Left ventricle myocardium superior (tissue), 1 donor: ENCODE measurements around the gene RAB27A. TPM values are rescaled to one million over a fixed set of nuclear protein-coding genes. Genes with fewer than 3 reads are reported as not detected.
A peak's percentile ranks its signal among the peaks of the same experiment; 100 is the strongest.

ENCODE experiments used
- ATAC-seq: fragments of 200-7000 bp; cut with Tn5 transposase; one replicate; pipeline ENCODE4 v1.9.1; 2020; ENCODE audit warnings: mild to moderate bottlenecking, moderate library complexity
- DNase-seq: peaks from one replicate; pipeline ENCODE4 v3.0.0-alpha.2; 2020
- intact Hi-C: fragments of 100-400 bp; cut with micrococcal nuclease; formaldehyde crosslinking; loops from one replicate; pipeline ENCODE4 v1.11.0; 2022
- total RNA-seq: library from RNA; stranded (reverse); fragmentation: NEBNext Ultra II Directional; extraction: Animal tissue kit (Norgen Biotek cat#: 25700); gene quantifications from one replicate; pipeline ENCODE4 v1.2.1, GENCODE V29; 2021
- donor health status: DM: no; HTN: yes; CAD: no; lungs with severe emphysema.

RAB27A gene
- total RNA-seq, 1 donor from 2014 or later = 5.7 TPM

- intact Hi-C loops = no loop called here
- ATAC-seq = no peak
- no peak for DNase-seq
Measured at GRCh38 chr15:55235546-55236036, 54.0 kb downstream of the RAB27A start.

GRCh38 chr15:55234800-55235104 lies 54.9 kb downstream of the RAB27A start:
- intact Hi-C loops = no loop called here
- DNase-seq = no peak
- ATAC-seq = no peak

GRCh38 chr15:55234104-55234799 lies 55.4 kb downstream of the RAB27A start:
- DNase-seq (no peak), ATAC-seq (no peak)
- intact Hi-C loops = no loop called here

GRCh38 chr15:55231455-55231854 lies 58.2 kb downstream of the RAB27A start:
- DNase-seq = no peak
- intact Hi-C loops = no loop called here

GRCh38 chr15:55230953-55231352 lies 58.7 kb downstream of the RAB27A start:
- ATAC-seq = no peak
- intact Hi-C loops = no loop called here

More at GRCh38 chr15:55231455-55231854, 58.2 kb downstream of the RAB27A start:
- no peak for ATAC-seq

GRCh38 chr15:55230051-55230670 lies 59.5 kb downstream of the RAB27A start:
- intact Hi-C loops = no loop called here
- no peak for DNase-seq
- ATAC-seq = no peak

More at GRCh38 chr15:55230953-55231352, 58.7 kb downstream of the RAB27A start:
- DNase-seq = no peak

GRCh38 chr15:55226127-55226526 lies 63.5 kb downstream of the RAB27A start:
- DNase-seq (no peak), ATAC-seq (no peak)
- intact Hi-C loops = no loop called here

GRCh38 chr15:55224892-55225291 lies 64.7 kb downstream of the RAB27A start:
- intact Hi-C loops = no loop called here
- no peak for DNase-seq
- no peak for ATAC-seq

GRCh38 chr15:55222588-55222987 lies 67.0 kb downstream of the RAB27A start:
- ATAC-seq (no peak), DNase-seq (no peak)
- intact Hi-C loops = no loop called here

- intact Hi-C loops = no loop called here
- ATAC-seq (peak; percentile 74), DNase-seq (no peak)
Measured at GRCh38 chr15:55221090-55222011, 68.3 kb downstream of the RAB27A start.

GRCh38 chr15:55220606-55221005 lies 69.0 kb downstream of the RAB27A start:
- intact Hi-C loops = no loop called here

GRCh38 chr15:55218056-55218455 lies 71.6 kb downstream of the RAB27A start:
- intact Hi-C loops = no loop called here
- ATAC-seq (no peak), DNase-seq (no peak)

More at GRCh38 chr15:55220606-55221005, 69.0 kb downstream of the RAB27A start:
- DNase-seq = no peak
- no peak for ATAC-seq

GRCh38 chr15:55204464-55204863 lies 85.1 kb downstream of the RAB27A start:
- no peak for ATAC-seq
- DNase-seq = no peak
- intact Hi-C loops = no loop called here

- ATAC-seq = no peak
- intact Hi-C loops = no loop called here
Measured at GRCh38 chr15:55202206-55202605, 87.4 kb downstream of the RAB27A start.

GRCh38 chr15:55198706-55199105 lies 90.9 kb downstream of the RAB27A start:
- intact Hi-C loops = no loop called here
- ATAC-seq = no peak
- no peak for DNase-seq

More at GRCh38 chr15:55202206-55202605, 87.4 kb downstream of the RAB27A start:
- DNase-seq = no peak

- DNase-seq (no peak), ATAC-seq (no peak)
- intact Hi-C loops = no loop called here
Measured at GRCh38 chr15:55197719-55198118, 91.9 kb downstream of the RAB27A start.

- intact Hi-C loops = no loop called here
Measured at GRCh38 chr15:55197362-55197705, 92.3 kb downstream of the RAB27A start.

GRCh38 chr15:55196458-55197361 lies 92.9 kb downstream of the RAB27A start, which contains the start of gene RSL24D1:
RSL24D1 (minus strand) TSS chr15:55196941; CDS start chr15:55196890, 51 bp downstream.
- DNase-seq (peak; percentile 97), ATAC-seq (peak; percentile 100)
- intact Hi-C loops = no loop called here

More at GRCh38 chr15:55197362-55197705, 92.3 kb downstream of the RAB27A start:
- DNase-seq (no peak), ATAC-seq (no peak)

- no peak for ATAC-seq
- no peak for DNase-seq
- intact Hi-C loops = no loop called here
Measured at GRCh38 chr15:55195996-55196395, 93.6 kb downstream of the RAB27A start.
